Stimulated activated naive B cell treated with anti-CD40 and anti-IgM and Interleukin-4, amounts not matched to agents 10 μg/mL and 1 μg/mL and 100 μg/mL, for 72 hours (primary cell): ENCODE results near the gene ATP2B2.

Experiments used
- ATAC-seq, 2 donors: fragments of 150-1000 bp; cut with Tn5 transposase; replicated peaks; 2 replicates each; pipeline ENCODE4 v1.10.0; 2021; ENCODE audit warnings: moderate library complexity in 1 of 2
- DNase-seq: peaks from one replicate; pipeline ENCODE4 v3.0.0; 2021
- H3K27ac Mint-ChIP-seq: one replicate; pipeline ENCODE4 v1.8.0; 2022; ENCODE audit warnings: mild to moderate bottlenecking, mixed read lengths
- H3K27me3 Mint-ChIP-seq, 2 donors: one replicate each; pipeline ENCODE4 v1.8.0; 2022; ENCODE audit warnings: mixed read lengths in 2 of 2
- H3K36me3 Mint-ChIP-seq, 2 donors: one replicate each; pipeline ENCODE4 v1.8.0; 2022; ENCODE audit warnings: mixed read lengths in 2 of 2, mild to moderate bottlenecking in 1 of 2
- H3K4me1 Mint-ChIP-seq, 2 donors: one replicate each; pipeline ENCODE4 v1.8.0; 2022; ENCODE audit warnings: mixed read lengths in 2 of 2, mild to moderate bottlenecking in 1 of 2
- H3K4me3 Mint-ChIP-seq, 2 donors: one replicate each; pipeline ENCODE4 v1.8.0; 2022; ENCODE audit warnings: mild to moderate bottlenecking in 2 of 2, mixed read lengths in 2 of 2, moderate library complexity in 1 of 2
- H3K9me3 Mint-ChIP-seq, 2 donors: one replicate each; pipeline ENCODE4 v1.8.0; 2022; ENCODE audit warnings: mixed read lengths in 2 of 2, mild to moderate bottlenecking in 1 of 2

Gene ATP2B2

DNA sequence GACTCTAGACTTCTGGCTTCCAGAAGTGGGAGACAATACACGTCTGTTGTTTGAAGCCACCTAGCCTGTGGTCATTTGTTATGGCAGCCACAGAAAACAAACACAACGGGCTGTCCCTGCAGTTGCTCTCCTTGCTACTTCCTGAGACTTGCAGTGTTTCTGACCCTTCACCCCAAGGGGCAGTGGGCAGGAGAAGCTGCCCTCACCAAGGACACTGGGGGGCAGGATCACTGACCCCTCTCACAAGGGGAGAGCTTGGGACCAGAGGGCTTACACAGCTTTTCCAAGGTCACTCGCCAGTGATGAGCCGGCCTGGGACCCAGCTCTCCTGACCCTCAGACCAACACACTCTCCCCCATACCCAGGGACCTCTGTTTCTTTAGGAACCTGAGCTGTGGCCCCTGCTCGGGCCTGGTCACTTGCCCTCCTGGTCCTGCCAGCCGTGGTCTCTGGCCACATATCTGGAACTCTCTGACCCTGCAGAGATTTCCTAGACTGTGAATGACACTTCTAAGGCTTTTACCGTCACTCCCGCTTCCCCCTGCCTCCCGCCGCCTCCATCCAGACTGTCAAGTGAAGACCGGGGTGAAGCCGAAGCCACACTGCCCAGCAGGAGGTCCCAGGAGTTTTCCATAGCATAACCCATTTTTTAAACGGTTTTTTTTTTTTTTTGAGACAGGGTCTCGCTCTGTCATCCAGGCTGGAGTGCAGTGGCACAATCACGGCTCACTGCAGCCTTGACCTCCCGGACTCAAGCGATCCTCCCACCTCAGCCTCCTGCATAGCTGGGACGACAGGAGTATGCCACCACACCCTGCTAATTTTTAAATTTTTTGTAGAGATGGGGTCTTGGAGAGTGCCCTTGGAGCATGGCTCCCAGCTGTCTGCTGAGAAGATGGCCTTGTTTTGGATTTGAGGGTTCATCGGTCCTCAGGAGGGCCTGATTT, 4.4 kb downstream of the ATP2B2 start:
- H3K36me3 Mint-ChIP-seq = no peaks in the 10 kb centered on the region

DNA sequence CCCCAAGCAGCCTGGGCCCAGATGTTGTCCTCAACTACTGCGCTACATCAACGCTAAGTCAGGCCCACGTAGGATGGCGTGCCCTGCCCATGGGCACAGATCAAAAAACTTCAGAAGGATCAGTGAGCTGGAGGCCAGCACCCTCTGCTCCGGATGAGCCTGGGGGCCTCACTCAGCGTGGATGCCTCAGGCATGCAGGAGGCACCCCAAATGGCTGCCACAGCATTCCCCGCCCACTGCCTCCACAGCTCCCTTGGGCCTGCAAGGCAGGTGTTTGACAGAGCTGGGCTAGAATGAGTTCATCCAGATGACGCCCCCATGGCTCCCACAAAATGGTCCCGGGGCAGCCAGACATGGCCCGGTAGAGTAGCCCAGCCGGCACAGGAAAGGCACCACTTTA, 7.1 kb downstream of the ATP2B2 start:
- peaks cover 6 to 24% of the 10 kb centered on the region in 2 donors for H3K27me3 Mint-ChIP-seq
- ATAC-seq = no peak
- peaks cover 0 to 2% of the 10 kb centered on the region in 2 donors for H3K4me1 Mint-ChIP-seq
- no peak for DNase-seq
- H3K4me3 Mint-ChIP-seq = no peak overlapping the region
- no peak overlapping the region for H3K27ac Mint-ChIP-seq
- no peaks in the 10 kb centered on the region for H3K36me3 Mint-ChIP-seq
- no peaks in the 10 kb centered on the region for H3K9me3 Mint-ChIP-seq

More for the DNA sequence above, 4.4 kb downstream of the ATP2B2 start:
- Mint-ChIP-seq H3K4me3 (no peak overlapping the region), H3K4me1 (peaks cover 6 to 8% of the 10 kb centered on the region in 2 donors), H3K27ac (no peak overlapping the region), H3K27me3 (peaks cover 24 to 42% of the 10 kb centered on the region in 2 donors), H3K9me3 (no peaks in the 10 kb centered on the region)
- no peak for ATAC-seq
- DNase-seq = no peak

DNA sequence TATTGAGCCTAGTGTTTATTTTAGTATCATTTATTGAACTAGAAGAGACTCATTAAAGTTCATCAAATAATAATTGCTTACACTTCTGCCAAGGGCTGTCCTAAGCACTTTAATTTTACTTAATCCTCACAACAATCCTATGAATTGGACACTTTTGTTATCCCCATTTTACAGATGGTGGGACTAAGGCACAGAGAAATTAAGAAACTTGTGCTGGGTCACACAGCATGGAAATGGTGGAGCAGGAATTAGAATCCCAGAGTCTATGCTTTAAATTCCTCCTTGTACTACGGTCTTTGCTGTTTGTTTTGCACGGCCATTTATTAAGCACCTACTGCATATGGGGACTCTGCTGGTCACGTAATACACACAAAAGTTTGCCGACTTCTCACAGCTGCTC, 7.9 kb downstream of the ATP2B2 start:
- Mint-ChIP-seq H3K4me1 (peaks cover 0 to 2% of the 10 kb centered on the region in 2 donors), H3K27me3 (peaks cover 13 to 24% of the 10 kb centered on the region in 2 donors), H3K4me3 (no peak overlapping the region), H3K9me3 (no peaks in the 10 kb centered on the region), H3K27ac (no peak overlapping the region), H3K36me3 (no peaks in the 10 kb centered on the region)
- no peak for DNase-seq
- no peak for ATAC-seq

DNA sequence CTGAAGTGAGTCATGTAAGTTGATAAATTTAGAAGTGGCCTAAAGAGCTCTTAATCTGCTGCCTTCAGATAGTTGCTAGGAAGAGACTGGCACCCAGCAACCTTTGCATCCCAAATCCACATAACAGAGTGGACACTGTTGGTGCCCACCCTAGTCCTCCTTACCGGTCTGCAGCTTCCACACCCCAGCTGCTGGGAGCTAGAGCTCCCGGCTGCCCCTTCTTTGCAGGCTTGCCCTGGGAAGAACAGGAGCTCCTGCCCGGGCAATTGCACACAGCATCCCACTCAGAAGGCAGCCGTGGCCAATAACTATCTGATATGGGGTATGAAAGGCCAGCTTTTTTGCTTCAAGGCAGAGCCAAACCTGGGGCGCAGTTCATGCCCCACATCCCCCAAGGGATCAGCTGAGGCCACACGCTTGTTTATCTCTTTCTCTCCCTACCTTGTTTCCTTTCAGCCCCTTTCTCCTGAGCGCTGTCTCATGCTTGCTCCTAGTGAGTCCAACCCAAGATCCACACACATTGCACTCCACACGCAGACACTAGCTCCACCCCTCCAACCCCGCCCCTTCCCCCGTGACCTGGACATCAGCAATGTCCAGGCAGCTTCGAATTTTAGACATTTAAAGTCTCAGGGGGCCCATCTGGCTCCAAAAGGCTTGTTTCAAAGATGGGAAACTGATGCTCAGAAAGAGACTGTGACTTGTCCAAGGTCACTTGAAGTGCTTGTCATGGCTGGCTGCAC, 9.1 kb downstream of the ATP2B2 start:
- DNase-seq (no peak), ATAC-seq (no peak)
- no peak overlapping the region for H3K4me3 Mint-ChIP-seq

DNA sequence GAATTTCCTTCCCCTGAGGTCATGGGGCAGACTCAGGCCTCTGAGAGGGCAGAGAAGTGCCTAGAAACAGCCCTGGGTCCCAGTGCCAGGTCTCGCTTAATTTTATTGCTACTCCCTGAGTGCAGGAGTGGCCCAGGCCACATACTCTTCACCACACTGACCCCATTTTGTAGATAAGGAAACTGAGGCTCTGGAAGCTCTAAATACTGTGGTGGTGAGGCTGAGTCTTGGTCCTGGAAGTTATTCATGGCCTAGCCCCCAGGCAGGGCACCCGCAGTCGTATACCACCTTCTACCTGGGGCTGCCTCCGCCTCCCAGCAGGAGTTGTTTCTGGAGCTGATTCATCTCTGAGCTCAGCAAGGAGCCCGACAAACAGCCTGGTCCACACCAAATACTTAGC, 9.8 kb downstream of the ATP2B2 start:
- H3K36me3 Mint-ChIP-seq = no peaks in the 10 kb centered on the region
- H3K27ac Mint-ChIP-seq = no peak overlapping the region
- DNase-seq (no peak), ATAC-seq (no peak)
- H3K4me3 Mint-ChIP-seq = no peak overlapping the region
- no peaks in the 10 kb centered on the region for H3K9me3 Mint-ChIP-seq
- peaks cover 0 to 2% of the 10 kb centered on the region in 2 donors for H3K4me1 Mint-ChIP-seq
- peaks cover 14 to 18% of the 10 kb centered on the region in 2 donors for H3K27me3 Mint-ChIP-seq

More for the DNA sequence above, 9.1 kb downstream of the ATP2B2 start:
- Mint-ChIP-seq H3K4me1 (no peaks in the 10 kb centered on the region), H3K36me3 (no peaks in the 10 kb centered on the region), H3K9me3 (no peaks in the 10 kb centered on the region), H3K27ac (no peak overlapping the region), H3K27me3 (peaks cover 14 to 18% of the 10 kb centered on the region in 2 donors)

DNA sequence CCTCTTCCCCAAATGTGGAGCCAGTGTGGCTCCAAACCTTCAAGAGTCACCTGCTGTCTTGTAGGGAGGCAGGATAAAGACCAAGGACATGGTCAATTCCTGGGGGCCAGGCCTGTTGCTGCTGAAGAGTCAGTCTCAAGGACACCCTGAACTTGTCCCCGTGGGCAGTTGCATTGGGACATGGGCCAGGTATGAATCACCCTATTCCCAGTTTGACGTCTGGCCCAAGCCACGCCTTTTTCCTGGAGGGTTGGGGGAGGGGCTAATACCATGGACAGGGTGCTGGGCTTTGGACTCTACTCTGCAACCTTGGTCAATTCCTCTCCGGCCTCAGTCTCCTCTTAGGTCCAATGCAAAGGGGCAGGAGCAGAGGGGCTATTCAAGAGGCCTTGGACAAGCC, 10.4 kb downstream of the ATP2B2 start:
- H3K27me3 Mint-ChIP-seq = peaks cover 14 to 18% of the 10 kb centered on the region in 2 donors
- no peak overlapping the region for H3K4me3 Mint-ChIP-seq
- H3K9me3 Mint-ChIP-seq = no peaks in the 10 kb centered on the region
- no peak overlapping the region for H3K27ac Mint-ChIP-seq
- DNase-seq (no peak), ATAC-seq (no peak)
- no peaks in the 10 kb centered on the region for H3K36me3 Mint-ChIP-seq
- peaks cover 0 to 2% of the 10 kb centered on the region in 2 donors for H3K4me1 Mint-ChIP-seq

DNA sequence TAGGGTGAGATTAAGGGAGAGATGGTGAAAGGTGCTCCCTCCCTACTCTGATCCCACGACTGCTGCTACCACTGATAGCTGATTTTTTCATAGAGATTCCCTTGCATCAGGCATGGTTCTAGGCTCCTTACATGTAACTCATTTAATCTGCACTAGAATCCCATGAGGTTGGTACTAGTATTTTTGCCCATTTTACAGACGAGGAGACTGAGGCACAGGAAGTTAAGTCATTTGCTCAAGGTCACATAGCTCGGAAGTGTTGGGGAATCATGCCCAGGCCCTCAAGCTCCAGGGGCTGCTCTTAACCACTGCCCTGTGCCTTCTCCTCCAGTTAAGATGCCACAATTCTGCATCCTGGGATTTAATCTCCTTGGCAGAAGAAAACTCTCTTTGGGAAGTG, 11.2 kb downstream of the ATP2B2 start:
- peaks cover 0 to 2% of the 10 kb centered on the region in 2 donors for H3K4me1 Mint-ChIP-seq
- DNase-seq (no peak), ATAC-seq (no peak)
- no peaks in the 10 kb centered on the region for H3K9me3 Mint-ChIP-seq
- H3K36me3 Mint-ChIP-seq = no peaks in the 10 kb centered on the region
- H3K27ac Mint-ChIP-seq = no peak overlapping the region
- peaks cover 14 to 18% of the 10 kb centered on the region in 2 donors for H3K27me3 Mint-ChIP-seq
- no peak overlapping the region for H3K4me3 Mint-ChIP-seq

DNA sequence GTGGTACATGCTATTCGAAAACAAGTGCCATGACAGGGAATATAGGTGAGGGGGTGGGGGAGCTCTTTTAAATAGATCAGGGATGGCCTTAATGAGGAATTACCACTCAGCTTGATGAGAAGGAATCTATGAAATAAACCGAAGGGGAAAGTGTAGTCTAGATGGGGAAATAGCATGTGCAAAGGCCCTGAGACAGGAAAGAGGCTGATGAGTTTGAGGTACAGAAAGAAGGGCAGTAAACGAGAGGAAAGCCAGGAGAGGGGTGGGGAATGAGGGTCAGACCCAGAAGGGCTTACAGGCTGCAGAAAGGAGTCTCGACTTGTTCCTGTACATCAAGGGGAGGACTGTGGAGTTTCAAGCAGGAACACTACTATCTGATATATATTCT, 12.2 kb downstream of the ATP2B2 start:
- peaks cover 0 to 2% of the 10 kb centered on the region in 2 donors for H3K4me1 Mint-ChIP-seq
- H3K9me3 Mint-ChIP-seq = no peaks in the 10 kb centered on the region
- ATAC-seq (no peak), DNase-seq (no peak)
- peaks cover 12 to 14% of the 10 kb centered on the region in 2 donors for H3K27me3 Mint-ChIP-seq
- H3K4me3 Mint-ChIP-seq = no peak overlapping the region
- no peak overlapping the region for H3K27ac Mint-ChIP-seq
- no peaks in the 10 kb centered on the region for H3K36me3 Mint-ChIP-seq

DNA sequence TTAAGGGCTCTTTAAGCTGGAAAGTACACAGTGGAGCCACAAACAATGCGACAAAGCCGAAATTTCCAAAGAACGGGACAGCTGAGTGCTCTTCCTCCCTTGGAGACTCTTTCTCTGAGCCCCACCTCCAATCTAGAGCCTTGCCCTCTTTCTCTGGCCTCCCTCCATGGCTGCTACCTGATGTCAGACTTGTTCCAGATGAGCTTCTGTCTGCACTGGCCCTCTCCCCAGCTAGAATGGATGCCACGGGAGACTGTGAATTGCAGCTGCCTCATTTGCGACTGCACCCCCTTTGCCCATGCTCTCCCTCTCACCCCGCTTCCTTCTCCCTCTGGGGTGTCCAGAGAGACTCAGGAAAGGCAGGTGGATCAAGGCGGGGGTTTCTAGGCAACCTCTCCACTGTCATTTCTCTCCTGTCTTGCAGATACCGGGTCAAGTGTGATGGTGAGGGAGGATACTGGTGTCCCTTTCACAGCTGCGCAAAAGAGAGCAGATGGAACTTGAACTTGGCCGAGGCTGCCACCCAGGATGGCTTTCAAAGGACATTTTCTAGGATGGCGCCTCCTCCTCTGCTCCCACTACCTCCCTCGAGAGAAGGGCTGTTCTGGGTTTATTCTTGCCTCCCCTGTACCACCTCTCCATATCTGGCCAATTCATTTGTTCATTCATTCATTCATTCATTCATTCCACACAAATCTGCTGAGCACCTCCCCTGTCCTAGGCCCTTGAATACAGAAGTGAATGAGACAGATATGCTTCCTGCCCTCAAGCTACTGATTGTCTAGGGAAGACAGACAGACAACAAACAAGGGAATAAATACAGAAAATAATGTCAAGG, 12.8 kb downstream of the ATP2B2 start:
- ATAC-seq (no peak), DNase-seq (no peak)
- Mint-ChIP-seq H3K4me1 (peaks cover 0 to 2% of the 10 kb centered on the region in 2 donors), H3K36me3 (no peaks in the 10 kb centered on the region), H3K27me3 (peaks cover 14 to 16% of the 10 kb centered on the region in 2 donors), H3K9me3 (no peaks in the 10 kb centered on the region), H3K4me3 (no peak overlapping the region), H3K27ac (no peak overlapping the region)

DNA sequence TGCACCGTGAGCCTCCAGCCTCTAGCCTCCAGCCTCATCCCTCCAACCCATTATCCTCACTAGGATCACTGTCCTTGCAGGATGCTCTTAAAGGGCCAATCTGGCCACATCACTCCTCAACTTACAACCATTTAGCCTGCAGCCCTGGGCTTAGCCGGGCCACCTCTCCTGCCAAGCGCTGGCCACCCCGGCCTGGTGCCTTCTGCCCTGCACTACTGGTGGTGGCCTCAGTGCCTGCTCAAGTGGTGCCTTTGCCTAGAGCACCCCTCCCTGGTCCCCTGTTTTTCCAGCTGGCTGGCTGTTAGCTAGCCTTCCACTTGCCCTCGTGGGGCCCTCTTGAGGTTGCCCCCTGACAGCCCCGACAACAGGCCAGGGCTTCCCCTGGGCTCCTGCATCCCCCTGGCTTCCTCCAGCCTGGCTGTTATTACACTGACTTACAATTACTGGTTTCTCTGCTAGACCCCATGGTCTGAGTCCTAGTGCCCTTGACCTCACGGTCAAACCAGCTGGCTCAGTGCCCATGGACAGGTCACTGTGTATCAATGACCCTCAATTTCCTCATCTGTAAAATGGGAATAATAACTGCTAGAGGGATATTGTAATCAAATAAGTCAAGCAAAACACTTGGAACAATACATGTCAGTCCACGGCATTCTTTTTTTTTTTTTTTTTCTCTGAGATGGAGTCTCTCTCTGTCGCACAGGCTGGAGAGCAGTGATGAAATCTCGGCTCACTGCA, 15.5 kb downstream of the ATP2B2 start:
- Mint-ChIP-seq H3K4me1 (peaks cover 0 to 2% of the 10 kb centered on the region in 2 donors), H3K27me3 (peaks cover 14 to 16% of the 10 kb centered on the region in 2 donors), H3K9me3 (no peaks in the 10 kb centered on the region), H3K36me3 (no peaks in the 10 kb centered on the region), H3K27ac (no peak overlapping the region), H3K4me3 (no peak overlapping the region)
- no peak for ATAC-seq
- no peak for DNase-seq

DNA sequence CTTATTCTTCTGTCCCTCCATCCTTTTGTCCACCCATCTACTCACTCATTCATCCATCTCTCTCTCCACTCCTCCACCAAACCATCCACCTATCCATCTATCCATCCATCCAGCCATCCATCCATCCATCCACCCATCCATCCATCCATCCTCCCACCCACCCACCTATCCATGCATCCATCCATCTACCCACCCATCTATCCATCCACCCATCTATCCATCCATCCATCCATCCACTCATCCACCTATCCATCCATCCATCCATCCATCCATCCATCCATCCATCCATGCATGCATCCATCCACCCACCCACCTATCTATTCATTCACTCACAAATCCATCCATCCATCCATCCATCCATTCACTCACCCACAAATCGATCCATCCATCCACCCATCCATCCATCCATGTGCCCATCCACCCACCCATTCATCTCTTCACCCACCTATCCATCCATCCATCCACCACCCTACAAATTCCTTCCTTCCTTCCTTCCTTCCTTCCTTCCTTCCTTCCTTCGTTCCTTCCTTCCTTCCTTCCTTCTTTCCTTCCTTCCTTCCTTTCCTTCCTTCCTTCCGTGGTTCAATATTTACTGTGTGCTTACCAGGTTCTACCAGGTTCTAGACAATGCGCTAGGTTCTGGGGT, 17.3 kb downstream of the ATP2B2 start:
- ATAC-seq (no peak), DNase-seq (no peak)
- no peak overlapping the region for H3K27ac Mint-ChIP-seq
- peaks cover 0 to 2% of the 10 kb centered on the region in 2 donors for H3K4me1 Mint-ChIP-seq
- H3K36me3 Mint-ChIP-seq = no peaks in the 10 kb centered on the region
- peaks cover 7 to 16% of the 10 kb centered on the region in 2 donors for H3K27me3 Mint-ChIP-seq
- H3K4me3 Mint-ChIP-seq = no peak overlapping the region
- H3K9me3 Mint-ChIP-seq = no peaks in the 10 kb centered on the region

DNA sequence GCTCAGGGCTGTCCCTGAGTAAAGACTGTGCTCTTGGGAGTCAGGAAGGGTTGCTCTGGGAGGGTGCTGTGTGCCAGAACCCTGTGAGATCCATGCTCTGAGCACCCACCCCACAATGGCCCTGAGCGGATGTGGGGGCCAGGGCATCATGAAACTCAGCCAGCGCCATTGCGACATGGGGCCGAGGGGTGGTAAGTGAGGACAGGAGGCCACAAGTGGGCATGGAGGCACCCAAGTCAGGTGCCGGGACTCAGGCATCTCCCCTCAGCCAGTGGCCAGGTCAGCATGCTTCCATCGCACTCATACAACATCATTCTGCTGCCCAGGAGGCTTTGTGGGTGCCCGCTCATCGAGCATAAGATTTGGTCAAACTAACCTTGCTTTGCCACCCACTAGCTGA, 19.6 kb downstream of the ATP2B2 start:
- Mint-ChIP-seq H3K9me3 (peaks cover 0 to 3% of the 10 kb centered on the region in 2 donors), H3K4me3 (no peak overlapping the region), H3K27ac (no peak overlapping the region), H3K36me3 (no peaks in the 10 kb centered on the region), H3K27me3 (peaks cover 0 to 4% of the 10 kb centered on the region in 2 donors), H3K4me1 (peaks cover 0 to under 1% of the 10 kb centered on the region in 2 donors)
- no peak for DNase-seq
- no peak for ATAC-seq

DNA sequence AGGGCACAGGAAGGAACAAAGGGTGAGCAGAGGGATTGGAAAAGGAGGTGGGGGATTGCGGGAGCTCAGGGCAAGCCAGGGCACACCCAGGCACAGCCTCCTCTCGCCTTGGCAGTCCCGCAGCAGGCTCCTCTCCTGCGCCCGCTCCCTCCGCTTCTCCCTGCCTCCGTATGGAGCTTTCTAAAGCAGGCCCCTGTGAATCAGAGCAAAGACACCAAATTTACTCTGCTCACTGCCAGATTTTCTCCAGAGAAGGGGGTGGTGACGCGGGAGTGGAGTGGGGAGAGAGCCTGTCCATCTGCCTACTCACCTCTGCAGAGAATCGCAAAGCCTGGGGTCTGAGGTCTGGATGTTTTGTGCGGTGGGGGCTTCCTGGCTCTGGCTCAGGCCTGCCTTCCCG, 20.0 kb downstream of the ATP2B2 start:
- Mint-ChIP-seq H3K36me3 (no peaks in the 10 kb centered on the region), H3K27ac (no peak overlapping the region), H3K4me1 (no peaks in the 10 kb centered on the region), H3K9me3 (peaks cover 0 to 3% of the 10 kb centered on the region in 2 donors), H3K27me3 (peaks cover 0 to 4% of the 10 kb centered on the region in 2 donors), H3K4me3 (no peak overlapping the region)
- ATAC-seq (no peak), DNase-seq (no peak)
